Cerebellar cortex (tissue), 1 donor: ENCODE data around the gene NPTN.
"Not testable (repeated sequence)": the region's sequence is repeated elsewhere in the genome, so short reads cannot be mapped to it uniquely, and the experiment has no call there.

Source experiments
- DNase-seq: peaks from one replicate; pipeline ENCODE4 v3.0.0-alpha.2; 2015; ENCODE audit warnings: low spot score

Gene NPTN

GRCh38 chr15:73570355-73571032 is 62.7 kb downstream of the NPTN start:
- DNase-seq = no peak

- peak; percentile 17 for DNase-seq
These were observed 63.8 kb downstream of the NPTN start for GRCh38 chr15:73569361-73569760.

GRCh38 chr15:73568564-73569280 is 64.5 kb downstream of the NPTN start:
- DNase-seq = no peak

GRCh38 chr15:73567020-73567419 is 66.2 kb downstream of the NPTN start:
- no peak for DNase-seq

GRCh38 chr15:73564255-73564654 is 68.9 kb downstream of the NPTN start:
- DNase-seq = peak; percentile 45

- DNase-seq = peak; percentile 74
These were observed 72.6 kb downstream of the NPTN start for GRCh38 chr15:73560501-73561117.

- DNase-seq = no peak
These were observed 74.7 kb downstream of the NPTN start for GRCh38 chr15:73558529-73558928.

GRCh38 chr15:73555080-73555479 is 78.1 kb downstream of the NPTN start:
- no peak for DNase-seq

- no peak for DNase-seq
These were observed 83.0 kb downstream of the NPTN start for GRCh38 chr15:73550190-73550589.

- DNase-seq = not testable (repeated sequence)
These were observed 84.3 kb downstream of the NPTN start for GRCh38 chr15:73548925-73549324.

- no peak for DNase-seq
These were observed 91.7 kb downstream of the NPTN start for GRCh38 chr15:73541479-73541878.

- DNase-seq = no peak
These were observed 93.0 kb downstream of the NPTN start for GRCh38 chr15:73540161-73540560.

GRCh38 chr15:73539212-73540128 is 93.7 kb downstream of the NPTN start:
- DNase-seq = no peak

- DNase-seq = no peak
These were observed 94.5 kb downstream of the NPTN start for GRCh38 chr15:73538563-73539211.

GRCh38 chr15:73538123-73538522 is 95.1 kb downstream of the NPTN start:
- no peak for DNase-seq

- DNase-seq = no peak
These were observed 102.5 kb downstream of the NPTN start for GRCh38 chr15:73530649-73531048.

- no peak for DNase-seq
These were observed 105.6 kb downstream of the NPTN start for GRCh38 chr15:73527598-73527997.

GRCh38 chr15:73524919-73525318 is 108.3 kb downstream of the NPTN start:
- DNase-seq = no peak

- DNase-seq = no peak
These were observed 111.2 kb downstream of the NPTN start for GRCh38 chr15:73522011-73522410.

- no peak for DNase-seq
These were observed 114.1 kb downstream of the NPTN start for GRCh38 chr15:73518876-73519733.
